Activated CD4-positive, alpha-beta T cell treated with anti-CD3 and anti-CD28 coated beads for 1 hour (primary cell): Measurements from ENCODE around the gene CABLES2.
"Not testable (repeated sequence)": the region's sequence is repeated elsewhere in the genome, so short reads cannot be mapped to it uniquely, and the experiment has no call there.

Experiments used
- DNase-seq: peaks from one replicate; pipeline ENCODE4 v3.0.0-alpha.2; 2020

Gene CABLES2

DNA sequence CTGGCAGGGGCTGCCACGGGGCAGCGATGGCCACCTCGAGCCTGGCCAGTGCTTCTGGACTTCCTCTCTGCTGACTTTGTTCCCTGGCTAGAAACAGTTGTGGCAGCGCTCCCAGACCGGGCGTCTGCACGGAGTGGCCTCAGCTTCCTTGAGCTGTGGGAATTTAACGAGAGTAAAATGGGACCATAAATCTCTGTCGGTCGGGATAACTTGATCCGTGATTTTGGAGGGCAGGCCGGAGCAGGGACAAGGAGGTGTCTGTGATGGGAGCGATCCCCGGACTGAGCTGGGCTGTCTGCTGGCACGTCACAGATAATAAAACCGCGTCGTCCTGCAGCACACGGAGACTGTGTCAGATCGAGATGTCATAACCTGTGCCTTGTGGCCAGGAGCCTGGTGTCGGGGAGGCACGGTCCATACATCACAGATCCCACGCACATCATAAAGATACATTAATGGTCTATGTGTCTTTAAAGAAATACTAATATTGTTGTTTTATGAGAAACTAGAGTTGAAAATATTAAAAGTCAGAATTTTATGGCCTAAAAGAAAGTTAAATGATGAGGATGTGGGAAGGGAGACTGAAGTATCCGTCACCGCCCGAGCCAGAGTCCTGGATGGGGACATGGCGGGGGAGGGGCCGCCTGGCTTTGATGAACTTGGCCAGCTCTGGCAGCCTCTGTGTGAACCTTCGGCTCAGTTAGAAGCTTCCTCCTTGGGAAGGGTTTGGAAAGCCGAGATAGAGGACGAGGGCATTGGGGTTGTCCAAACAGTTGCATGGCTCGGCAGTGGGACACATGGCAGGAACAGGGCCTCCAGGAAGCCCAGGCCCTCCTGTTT, 26.8 kb upstream of the CABLES2 start:
- no peak for DNase-seq

DNA sequence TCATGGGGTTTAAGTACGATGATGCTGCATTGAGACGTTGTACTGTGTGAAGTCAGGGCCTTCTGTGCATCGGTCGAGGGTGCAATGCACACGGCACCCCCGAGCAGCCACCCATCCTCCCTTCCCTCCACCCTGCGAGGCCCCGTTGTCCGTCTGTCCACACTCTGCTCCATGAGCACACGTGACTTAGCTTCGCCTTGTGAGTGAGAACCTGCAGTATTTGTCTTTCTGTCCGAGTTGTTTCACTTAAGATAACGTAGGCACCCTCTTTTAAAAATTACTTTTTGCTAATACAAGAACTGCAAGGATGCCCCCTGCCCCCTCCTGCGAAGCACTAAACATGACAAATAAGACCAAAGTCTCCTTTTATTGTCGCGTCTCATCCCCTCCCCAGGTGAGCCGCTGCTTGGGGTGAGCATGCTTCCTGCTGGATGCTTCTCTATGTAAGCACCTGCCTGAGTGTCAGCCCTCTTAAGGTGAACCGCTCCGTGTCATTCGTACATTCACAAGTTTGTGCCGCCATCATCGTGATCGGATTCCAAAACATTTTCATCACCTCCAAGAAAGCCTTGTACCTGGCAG, 23.9 kb upstream of the CABLES2 start:
- DNase-seq, result no peak

- DNase-seq, result no peak
Measured at GRCh38 chr20:62430311-62430853, 23.3 kb upstream of the CABLES2 start.

DNA sequence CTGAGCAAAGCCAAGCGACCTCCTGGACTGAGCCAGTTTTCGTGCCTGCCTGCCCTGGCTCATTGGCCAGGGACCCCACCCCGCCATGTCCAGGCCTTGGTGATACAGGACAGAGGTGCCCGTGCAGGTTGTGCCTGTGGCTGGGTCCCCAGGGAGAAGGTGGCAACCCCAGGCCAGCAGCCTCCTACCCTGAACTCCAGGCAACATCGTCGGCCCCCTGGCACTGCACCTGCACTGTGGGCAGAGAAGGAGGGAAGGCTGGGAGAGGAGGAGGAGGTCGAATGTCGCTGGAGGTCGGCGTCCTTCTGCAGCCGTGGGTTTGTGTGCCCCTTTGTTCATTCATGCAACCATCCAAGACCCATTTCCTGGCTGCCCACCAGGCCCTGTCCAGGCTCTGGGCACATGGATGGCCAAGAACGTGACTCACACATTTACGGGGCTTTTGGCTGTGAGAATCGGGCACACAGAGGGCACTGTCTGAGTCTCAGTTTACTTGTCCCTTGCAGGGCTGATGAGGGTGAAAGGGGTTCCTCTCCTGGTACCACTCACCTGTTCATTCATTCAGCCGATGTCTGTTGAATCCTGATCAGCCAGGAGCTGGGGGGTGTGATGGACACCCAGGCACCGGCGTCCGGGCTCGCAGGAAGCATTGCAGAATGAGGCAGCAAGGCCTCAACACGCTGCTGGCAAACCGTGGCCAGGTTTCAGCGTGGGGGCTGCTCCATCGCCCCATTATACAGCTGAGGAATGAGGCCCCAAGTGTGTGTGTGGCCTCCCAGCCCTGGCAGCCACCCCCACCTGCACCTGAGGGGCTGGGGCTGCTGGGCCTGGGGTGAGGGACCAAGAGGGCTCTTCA, 22.6 kb upstream of the CABLES2 start:
- no peak for DNase-seq

DNA sequence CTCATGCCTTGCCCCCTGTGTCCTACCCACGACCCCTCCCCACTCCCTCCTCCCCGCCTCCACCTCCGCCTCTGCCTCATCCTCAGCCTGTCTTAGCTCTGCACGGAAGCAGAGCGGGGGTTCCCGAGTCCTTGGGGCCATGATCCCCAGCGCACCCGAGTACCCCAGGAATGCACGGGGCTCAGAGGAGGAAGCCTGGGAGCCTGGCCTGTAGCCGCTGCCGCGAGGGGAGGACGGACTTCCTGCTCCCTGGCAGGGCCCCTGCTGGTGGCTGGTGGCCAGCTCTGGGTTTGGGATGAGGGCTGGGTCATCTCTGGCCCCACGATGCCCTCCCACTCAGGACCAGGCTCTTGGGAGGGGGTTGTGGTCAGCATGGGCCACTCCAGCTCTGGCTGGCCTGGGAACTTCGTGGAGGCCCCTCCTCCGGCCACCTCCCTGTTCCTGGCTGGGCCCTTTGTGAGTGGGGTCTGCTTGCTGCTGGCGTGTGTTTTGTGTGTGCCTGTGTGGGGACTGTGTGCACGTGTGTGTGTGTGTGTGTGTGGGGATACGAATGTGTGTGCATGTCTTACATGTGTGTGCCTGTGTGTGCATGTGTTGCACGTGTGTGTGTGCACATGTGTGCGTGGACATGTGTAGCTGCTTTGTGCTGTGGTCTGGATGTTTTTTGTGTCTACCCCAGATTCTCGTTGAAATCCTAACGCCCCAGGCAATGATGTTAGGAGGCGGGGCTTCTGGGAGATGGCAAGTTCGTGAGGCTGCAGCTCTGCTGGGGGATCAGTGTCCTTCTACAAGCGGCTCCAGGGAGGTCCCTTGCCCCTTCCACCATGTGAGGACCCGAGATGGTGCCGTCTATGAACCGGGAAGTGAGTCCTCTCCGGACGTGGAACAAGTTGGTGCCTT, 21.6 kb upstream of the CABLES2 start:
- DNase-seq, result no peak

DNA sequence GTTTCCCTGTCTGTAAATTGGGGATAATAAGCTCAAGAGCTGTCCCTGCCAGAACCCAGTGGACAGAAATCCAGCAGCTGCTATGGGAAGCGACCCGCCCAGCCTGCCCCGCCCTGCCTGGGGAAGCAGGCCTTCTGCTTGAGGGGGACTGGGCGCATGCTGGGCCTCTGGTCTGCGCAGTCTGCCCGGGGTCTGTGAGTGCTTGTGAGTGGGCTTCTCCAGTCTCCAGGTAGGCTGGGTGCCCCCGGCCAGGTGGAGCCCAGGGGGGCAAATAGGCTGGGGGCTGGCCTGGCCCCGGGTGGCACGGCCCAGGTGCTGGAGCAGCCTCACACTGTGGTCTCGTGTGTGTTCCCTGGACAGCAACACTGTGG, 20.9 kb upstream of the CABLES2 start:
- no peak for DNase-seq

DNA sequence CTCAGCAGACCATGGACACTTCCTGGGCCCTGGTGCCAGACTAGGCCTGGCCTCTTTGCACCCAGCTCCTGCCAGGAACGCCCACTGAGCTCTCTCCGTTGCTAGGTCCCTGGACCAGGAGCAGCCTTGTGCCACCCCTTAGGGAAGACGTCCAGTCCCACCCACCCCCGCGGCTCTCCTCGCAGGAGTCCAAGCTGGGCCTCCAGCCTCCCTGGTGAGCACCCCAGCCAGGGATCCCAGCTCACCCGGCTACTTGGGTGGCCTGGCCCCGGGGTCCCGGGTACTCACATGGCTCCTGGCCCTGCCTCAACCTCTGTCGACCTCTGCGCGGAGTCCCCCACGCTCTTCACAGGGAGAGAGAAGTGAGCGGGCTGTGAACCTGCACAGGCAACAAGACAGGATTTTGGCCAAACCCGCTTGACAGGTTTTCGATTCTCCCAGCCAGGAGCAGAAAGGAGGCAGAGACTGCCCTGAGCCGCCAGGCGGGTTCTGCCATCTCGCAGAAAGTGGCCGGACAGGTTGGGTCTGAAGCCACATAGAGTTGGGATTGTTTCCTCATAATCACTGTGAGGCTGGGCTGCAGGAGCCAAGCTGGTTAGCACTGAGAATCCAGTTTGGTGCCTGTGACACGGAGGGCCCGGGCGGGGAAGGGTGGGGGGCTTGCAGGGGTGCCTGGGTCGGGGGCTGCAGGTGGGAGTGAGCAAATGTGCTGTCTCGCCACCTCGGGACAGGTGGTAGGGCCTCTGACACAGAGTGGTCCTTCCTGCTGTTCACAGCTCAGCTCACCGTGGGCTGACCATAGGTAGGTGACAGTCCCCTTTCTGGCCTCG, 20.3 kb upstream of the CABLES2 start, which contains the start of gene RBBP8NL:
TSS of gene RBBP8NL (minus strand) at position 368 of the 830 bp plus-strand sequence. CDS start 7,892 bp downstream, outside the sequence.
- DNase-seq, result no peak

DNA sequence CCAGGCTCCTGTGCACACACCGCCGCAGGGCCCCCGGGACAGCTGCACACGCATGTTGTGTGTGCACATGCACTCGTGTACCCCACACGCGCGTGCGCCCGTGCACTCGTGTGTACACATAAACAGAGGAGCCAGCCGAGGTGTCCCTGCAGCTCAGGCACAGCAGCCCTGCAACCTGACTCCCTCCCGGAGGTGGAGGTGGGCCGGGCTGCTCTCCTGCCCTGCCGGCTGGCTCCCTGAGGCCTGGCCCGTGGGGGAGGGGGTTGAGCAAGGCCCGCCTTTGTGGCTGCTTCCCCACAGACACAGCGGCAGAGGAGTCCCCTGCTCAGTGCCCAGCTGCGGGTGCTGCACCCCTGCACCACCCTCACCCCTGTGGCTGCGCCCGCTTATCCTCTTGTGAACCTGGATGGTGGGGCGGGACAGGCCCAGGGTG, 19.6 kb upstream of the CABLES2 start:
- no peak for DNase-seq

DNA sequence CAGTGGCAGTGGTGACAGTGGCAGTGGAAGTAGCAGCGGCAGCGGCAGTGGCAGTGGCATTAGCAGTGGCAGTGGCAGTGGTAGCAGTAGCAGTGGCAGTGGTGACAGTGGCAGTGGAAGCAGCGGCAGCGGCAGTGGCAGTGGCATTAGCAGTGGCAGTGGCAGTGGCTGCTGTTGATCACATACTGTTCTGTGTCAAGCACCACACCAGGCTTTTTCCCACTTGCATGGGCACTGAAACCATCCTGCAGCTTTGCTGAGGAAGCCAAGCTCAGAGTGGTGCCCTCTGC, 18.9 kb upstream of the CABLES2 start:
- DNase-seq, result not testable (repeated sequence)

DNA sequence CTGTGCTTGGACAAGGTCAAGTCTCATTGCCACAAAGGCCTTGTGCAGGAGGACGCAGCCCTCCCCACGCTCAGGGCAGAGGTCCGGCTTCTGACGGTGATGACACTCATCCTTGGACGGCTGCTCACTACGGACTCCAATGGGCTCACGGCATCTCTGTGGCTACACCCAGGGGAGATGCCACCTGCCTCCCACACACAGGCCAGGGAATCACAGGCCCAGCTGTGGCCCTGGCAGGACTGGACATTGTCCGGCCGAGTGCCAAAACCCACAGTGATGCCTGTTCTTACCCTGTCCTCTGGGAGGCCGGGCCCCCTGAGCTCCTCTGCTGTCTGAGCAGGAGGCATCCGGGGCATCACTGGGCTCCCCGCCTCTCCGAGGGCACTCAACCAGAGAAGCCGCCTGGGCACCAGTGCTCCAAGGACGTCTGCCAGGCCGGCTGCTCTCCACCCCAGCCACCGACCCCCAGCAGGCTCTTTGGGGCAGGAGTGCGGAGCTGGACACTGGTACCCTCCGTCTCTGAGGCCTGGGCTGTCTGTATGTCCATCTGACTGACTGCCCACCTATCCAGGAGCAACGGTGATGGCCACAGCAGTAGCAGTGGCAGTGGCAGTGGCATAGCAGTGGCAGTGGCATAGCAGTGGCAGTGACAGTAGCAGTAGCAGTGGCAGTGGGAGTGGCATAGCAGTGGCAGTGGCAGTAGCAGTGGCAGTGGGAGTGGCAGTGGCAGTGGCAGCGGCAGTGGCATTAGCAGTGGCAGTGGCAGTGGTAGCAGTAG, 18.4 kb upstream of the CABLES2 start:
- DNase-seq, result no peak

GRCh38 chr20:62424249-62425107, 17.4 kb upstream of the CABLES2 start:
- DNase-seq, result no peak

GRCh38 chr20:62423326-62423706, 16.2 kb upstream of the CABLES2 start:
- no peak for DNase-seq

GRCh38 chr20:62422636-62423325, 15.7 kb upstream of the CABLES2 start:
- no peak for DNase-seq

- no peak for DNase-seq
Measured at GRCh38 chr20:62421716-62421990, 14.6 kb upstream of the CABLES2 start.

DNA sequence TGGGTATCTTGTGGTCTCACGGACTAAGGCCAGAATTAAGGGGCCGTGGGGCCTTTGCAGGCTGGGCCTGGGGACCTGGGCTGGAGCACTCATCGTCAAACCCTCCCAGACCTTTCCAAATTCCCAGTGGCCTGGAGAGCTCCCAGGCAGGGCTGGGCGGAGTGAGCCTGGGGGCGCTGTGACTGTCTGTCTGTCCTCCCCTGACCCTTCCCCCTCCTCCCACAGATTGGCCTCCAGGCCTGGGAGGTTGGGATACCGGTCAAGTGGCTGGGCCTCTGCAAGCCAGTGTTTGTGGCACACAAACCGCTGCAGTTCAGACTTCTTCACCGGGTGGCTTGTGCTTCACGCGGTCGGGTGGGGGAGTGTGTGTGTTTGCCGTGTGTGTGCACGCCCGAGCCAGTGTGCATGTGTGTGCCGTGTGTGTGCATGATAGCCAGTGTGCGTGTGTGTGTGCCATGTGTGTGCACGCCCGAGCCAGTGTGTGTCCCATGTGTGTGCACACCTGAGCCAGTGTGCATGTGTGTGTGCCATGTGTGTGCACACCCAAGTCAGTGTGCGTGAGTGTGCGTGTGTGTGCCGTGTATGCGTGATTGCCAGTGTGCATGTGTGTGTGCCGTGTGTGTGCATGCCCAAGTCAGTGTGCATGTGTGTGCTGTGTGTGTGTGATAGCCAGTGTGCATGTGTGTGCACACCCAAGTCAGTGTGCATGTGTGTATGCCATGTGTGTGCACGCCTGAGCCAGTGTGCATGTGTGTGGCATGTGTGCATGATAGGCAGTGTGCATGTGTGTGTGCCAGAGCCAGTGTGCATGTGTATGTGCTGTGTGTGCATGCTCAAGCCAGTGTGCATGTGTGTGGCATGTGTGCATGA, 14.0 kb upstream of the CABLES2 start:
- DNase-seq, result no peak

- DNase-seq, result no peak
Measured at GRCh38 chr20:62419759-62420158, 12.7 kb upstream of the CABLES2 start.

DNA sequence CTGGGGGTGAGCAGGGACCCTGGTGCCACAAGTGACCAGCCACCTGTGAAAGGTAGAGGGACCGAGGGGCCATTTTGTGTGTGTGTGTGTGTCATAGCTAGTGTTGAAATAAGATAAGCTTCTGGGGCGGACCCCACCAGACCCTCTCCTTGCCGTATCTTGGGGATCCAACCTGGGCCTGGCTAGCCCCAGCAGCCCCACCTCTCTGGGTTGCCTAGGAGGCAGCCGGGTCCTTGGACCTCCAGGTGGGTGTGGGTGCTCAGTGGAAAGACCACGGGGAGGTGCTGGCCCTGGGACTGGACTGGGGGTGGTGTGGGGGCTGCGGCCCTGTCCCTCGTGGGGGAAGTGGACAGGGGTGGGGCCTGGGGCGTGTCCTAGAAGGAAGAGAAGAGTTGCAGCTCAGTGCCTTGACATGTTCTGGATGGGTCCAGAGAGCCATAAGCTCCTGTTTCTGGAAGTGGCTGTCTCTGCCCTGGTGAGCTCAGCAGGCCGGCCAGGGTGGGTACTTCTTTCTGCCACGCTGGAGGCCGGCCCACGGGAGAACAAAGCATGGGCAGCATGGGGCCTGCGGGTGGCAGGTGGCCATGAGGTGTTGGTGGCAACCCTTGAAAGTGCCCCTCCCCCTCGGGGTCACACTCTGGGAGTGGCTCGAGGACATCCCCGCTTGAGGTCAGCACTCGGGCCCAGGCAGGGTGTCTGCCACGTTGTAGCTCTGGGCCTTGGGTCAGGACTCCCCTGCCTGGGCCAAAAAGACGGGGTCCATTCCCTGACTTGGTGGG, 11.8 kb upstream of the CABLES2 start:
- DNase-seq, result no peak
